Fibroblast of villous mesenchyme (primary cell): ENCODE measurements around the gene GMDS. TPM values are rescaled to one million over a fixed set of nuclear protein-coding genes. Genes with fewer than 3 reads are reported as not detected.
A peak's percentile ranks its signal among the peaks of the same experiment; 100 is the strongest.

Experiments
- DNase-seq: peaks from one replicate; pipeline ENCODE4 v3.0.0-alpha.2; 2010; ENCODE audit warnings: low read depth
- H3K4me3 ChIP-seq: 2 replicates; pipeline ENCODE4 v1.5.1; 2011; ENCODE audit warnings: low read depth, mild to moderate bottlenecking, low read length
- total RNA-seq: library from RNA; depleted of rRNA; stranded (reverse); fragments of >200 nt; gene quantifications from 2 replicates; pipeline ENCODE4 v1.2.3, GENCODE V29; 2012
- TF ChIP-seq, protein P1 (sequence below): IDR thresholded peaks from 2 replicates; pipeline ENCODE4 v1.5.1; 2012; ENCODE audit warnings: low read depth, mild to moderate bottlenecking, low read length; ENCODE audit not compliant: insufficient read depth

Gene GMDS
- total RNA-seq, 1 donor = 6.5 TPM

GRCh38 chr6:2094642-2095041 is 150.8 kb downstream of the GMDS start:
- DNase-seq = no peak
- TF ChIP-seq, protein P1, sequence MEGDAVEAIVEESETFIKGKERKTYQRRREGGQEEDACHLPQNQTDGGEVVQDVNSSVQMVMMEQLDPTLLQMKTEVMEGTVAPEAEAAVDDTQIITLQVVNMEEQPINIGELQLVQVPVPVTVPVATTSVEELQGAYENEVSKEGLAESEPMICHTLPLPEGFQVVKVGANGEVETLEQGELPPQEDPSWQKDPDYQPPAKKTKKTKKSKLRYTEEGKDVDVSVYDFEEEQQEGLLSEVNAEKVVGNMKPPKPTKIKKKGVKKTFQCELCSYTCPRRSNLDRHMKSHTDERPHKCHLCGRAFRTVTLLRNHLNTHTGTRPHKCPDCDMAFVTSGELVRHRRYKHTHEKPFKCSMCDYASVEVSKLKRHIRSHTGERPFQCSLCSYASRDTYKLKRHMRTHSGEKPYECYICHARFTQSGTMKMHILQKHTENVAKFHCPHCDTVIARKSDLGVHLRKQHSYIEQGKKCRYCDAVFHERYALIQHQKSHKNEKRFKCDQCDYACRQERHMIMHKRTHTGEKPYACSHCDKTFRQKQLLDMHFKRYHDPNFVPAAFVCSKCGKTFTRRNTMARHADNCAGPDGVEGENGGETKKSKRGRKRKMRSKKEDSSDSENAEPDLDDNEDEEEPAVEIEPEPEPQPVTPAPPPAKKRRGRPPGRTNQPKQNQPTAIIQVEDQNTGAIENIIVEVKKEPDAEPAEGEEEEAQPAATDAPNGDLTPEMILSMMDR = no peak
- no peak overlapping the region for H3K4me3 ChIP-seq

GRCh38 chr6:2086326-2086965 is 159.0 kb downstream of the GMDS start:
- H3K4me3 ChIP-seq = no peak overlapping the region
- peak; percentile 5 for DNase-seq
- TF ChIP-seq, protein P1 = no peak

GRCh38 chr6:2085657-2086056 is 159.7 kb downstream of the GMDS start:
- no peak for DNase-seq
- H3K4me3 ChIP-seq = no peak overlapping the region
- TF ChIP-seq, protein P1 = no peak

DNA sequence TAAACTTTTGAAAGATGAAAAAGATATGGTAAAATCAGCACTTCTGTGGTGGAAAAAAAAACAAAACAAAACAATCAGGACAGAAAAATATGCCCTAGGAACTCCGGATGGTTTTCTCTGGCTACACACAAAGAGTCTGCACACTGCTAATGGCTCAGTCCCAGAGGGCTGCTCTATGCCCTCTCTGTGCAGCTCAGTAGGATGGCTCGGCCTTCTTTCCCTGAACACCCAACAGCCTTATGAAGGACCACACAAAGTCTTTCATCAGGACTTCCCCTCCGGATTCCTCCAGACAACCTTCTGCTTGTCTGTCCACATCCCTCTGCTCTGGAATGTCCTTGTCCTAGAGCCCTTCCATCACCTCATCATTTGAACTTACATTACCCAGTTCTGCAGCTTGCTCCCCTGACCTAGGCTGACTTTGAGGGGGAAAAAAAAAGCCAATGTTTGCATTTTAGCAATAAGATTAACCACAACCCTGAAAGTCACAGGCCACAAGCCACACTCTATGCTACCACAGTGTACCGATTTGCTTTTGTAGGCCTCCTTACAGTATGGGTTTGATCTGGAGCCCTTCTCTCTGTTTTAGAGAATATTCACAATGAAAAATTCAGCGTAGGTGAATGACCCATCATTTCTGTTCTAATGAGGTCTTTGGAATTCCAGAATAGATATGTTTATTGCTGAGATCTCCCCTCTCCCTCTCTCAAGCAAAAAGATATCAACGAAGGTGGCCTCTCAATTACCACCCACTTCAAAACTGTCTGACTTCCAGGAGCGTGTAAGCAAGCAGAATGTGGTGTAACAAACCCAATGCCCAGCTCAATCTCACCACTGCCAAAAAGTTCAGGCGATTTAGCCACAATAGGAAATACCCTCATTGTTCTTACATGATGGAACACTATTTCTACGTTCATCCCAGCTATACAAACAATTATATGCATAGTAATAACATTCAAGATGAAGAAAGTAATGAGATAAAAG is 164.0 kb downstream of the GMDS start:
- DNase-seq = no peak
- TF ChIP-seq, protein P1 = no peak
- no peak overlapping the region for H3K4me3 ChIP-seq

DNA sequence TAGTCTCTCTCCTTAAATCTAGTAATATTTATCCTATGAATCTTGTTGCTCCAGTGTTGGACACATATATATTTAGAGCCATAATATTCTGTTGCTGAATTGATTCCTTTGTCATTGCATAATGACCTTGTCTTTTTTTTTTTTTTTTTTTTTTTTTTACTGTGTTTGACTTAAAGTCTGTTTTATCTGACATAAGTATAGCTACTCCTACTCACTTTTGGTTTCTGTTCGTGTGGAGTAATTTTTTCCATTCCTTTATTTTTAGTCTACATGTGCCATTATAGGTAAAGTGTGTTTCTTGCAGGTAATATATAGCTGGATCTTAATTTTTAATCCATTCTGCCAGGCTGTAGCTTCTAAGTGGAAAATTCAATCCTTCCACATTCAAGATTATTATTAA is 166.5 kb downstream of the GMDS start:
- no peak overlapping the region for H3K4me3 ChIP-seq

DNA sequence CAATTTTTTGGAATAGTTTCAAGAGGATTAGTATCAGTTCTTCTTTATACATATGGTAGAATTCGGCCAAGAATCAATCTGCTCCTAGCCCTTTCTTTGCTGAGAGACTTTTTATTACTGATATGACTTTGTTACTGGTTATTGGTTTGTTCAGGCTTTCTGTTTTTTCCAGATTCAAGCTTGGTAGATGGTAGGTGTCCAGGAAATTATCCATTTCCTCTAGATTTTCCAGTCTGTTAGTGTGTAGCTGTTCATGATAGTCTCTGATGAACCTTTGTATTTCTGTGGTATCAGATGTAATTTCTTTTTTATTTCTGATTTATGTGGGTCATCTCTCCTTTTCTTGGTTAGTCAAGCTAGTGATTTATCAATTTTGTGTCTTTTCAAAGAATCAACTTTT is 167.6 kb downstream of the GMDS start:
- TF ChIP-seq, protein P1 = no peak
- no peak overlapping the region for H3K4me3 ChIP-seq
- DNase-seq = no peak

More for the DNA sequence above, 166.5 kb downstream of the GMDS start:
- DNase-seq = no peak
- TF ChIP-seq, protein P1 = no peak
